HepG2 (cell line): ENCODE measurements around the gene CDC37. TPM values are rescaled to one million over a fixed set of nuclear protein-coding genes. Genes with fewer than 3 reads are reported as not detected.

Experiments
- ATAC-seq: fragments of 200-7000 bp; cut with Tn5 transposase; 3 replicates; pipeline ENCODE4 v1.9.1; 2020; ENCODE audit warnings: mild to moderate bottlenecking, moderate library complexity
- BruUV-seq: library from RNA; stranded (reverse); fragments of 400-500 nt; replicated peaks from 2 replicates; lab custom pipeline; 2021; lab: Mats Ljungman, UMichigan
- CTCF ChIA-PET: fragments of 300-600 bp; formaldehyde crosslinking; extraction: SDS; loops from one replicate; lab custom pipeline; 2021; ENCODE audit warnings: low total read pairs, inconsistent platforms, low intra/inter-chr PET ratio; lab: Yijun Ruan, JAX
- POLR2A ChIA-PET: fragments of 350-600 bp; sonication (Branson Sonifier 250); formaldehyde crosslinking; loops from one replicate; lab custom pipeline; 2020; ENCODE audit warnings: antibody characterized with exemption, inconsistent platforms; lab: Yijun Ruan, JAX
- DNase-seq: peaks from one replicate; pipeline ENCODE4 v3.0.0-alpha.2; 2015; ENCODE audit warnings: low spot score
- FAIRE-seq: peaks from 3 replicates; lab custom pipeline; 2011; peaks lifted over from hg19 to GRCh38; lab: Jason Lieb, UNC
- H2AFZ ChIP-seq: one replicate; pipeline ENCODE4 v1.6.1; 2011; ENCODE audit warnings: low read length, inconsistent platforms
- H3K27ac ChIP-seq: fragments of 300-600 bp; 3 replicates; pipeline ENCODE4 v1.8.0; 2011; ENCODE audit warnings: mixed run types, mild to moderate bottlenecking, mixed read lengths, low read length, inconsistent platforms; ENCODE audit not compliant: insufficient read depth; ENCODE audit errors: extremely low read length
- H3K27me3 ChIP-seq, 2 experiments: fragments of 200-600 bp in 1 of 2; 2 replicates in 1 of 2; 3 replicates in 1 of 2; pipeline versions ENCODE4 v1.6.0 to v1.8.0; 2011; ENCODE audit warnings: low read length in 2 of 2, mild to moderate bottlenecking in 2 of 2, moderate library complexity in 2 of 2, inconsistent platforms in 1 of 2; ENCODE audit not compliant: insufficient read depth in 2 of 2, control insufficient read depth in 1 of 2
- H3K36me3 ChIP-seq, 2 experiments: fragments of 200-600 bp in 1 of 2; replicated peaks in 1 of 2; 2 replicates in 1 of 2; 3 replicates in 1 of 2; pipeline versions ENCODE4 v1.5.1 to v1.8.0; 2011; ENCODE audit warnings: low read length in 2 of 2, inconsistent platforms in 1 of 2; ENCODE audit not compliant: insufficient read depth in 2 of 2, control insufficient read depth in 1 of 2
- H3K4me1 ChIP-seq: 2 replicates; pipeline ENCODE4 v1.5.1; 2012; ENCODE audit warnings: low read length, inconsistent platforms; ENCODE audit not compliant: insufficient read depth
- H3K4me2 ChIP-seq: 2 replicates; pipeline ENCODE4 v1.6.0; 2011; ENCODE audit warnings: low read depth, low read length, inconsistent platforms
- H3K4me3 ChIP-seq, 3 experiments: fragments of 200-600 bp in 1 of 3; sonication (generic), shearing (Covaris generic) in 1 of 3; replicated peaks in 1 of 3; 2 replicates each; pipeline ENCODE4 v1.5.1; 2011 to 2016; ENCODE audit warnings: low read length in 3 of 3, inconsistent platforms in 2 of 3, low read depth in 2 of 3, mild to moderate bottlenecking in 2 of 3, control low read depth in 1 of 3, mixed read lengths in 1 of 3; ENCODE audit not compliant: insufficient read depth in 1 of 3
- H3K79me2 ChIP-seq: one replicate; pipeline ENCODE4 v1.6.1; 2011; ENCODE audit warnings: low read length, inconsistent platforms; ENCODE audit not compliant: insufficient read depth
- H3K9ac ChIP-seq: 2 replicates; pipeline ENCODE4 v1.6.0; 2011; ENCODE audit warnings: mild to moderate bottlenecking, low read depth, low read length, inconsistent platforms; ENCODE audit not compliant: insufficient read depth
- H3K9me3 ChIP-seq: 2 replicates; pipeline ENCODE4 v1.5.1; 2012; ENCODE audit warnings: mild to moderate bottlenecking, low read length
- H4K20me1 ChIP-seq: 2 replicates; pipeline ENCODE4 v1.6.0; 2011; ENCODE audit warnings: inconsistent platforms, mild to moderate bottlenecking, low read length, moderate library complexity; ENCODE audit not compliant: insufficient read depth
- GLI4 ChIP-seq: sonication (generic); formaldehyde crosslinking; IDR thresholded peaks from 2 replicates; pipeline ENCODE4 v1.5.1; 2020; ENCODE audit warnings: missing genetic modification reagents, mild to moderate bottlenecking, moderate library complexity, borderline replicate concordance
- KLF16 ChIP-seq, 2 experiments: sonication (generic) in 1 of 2; formaldehyde crosslinking in 1 of 2; IDR thresholded peaks; 2 replicates each; pipeline versions ENCODE4 v1.6.1 to v1.8.0; 2016 to 2023; ENCODE audit warnings: missing genetic modification reagents in 2 of 2, missing compliant biosample characterization in 1 of 2
- NR3C1 ChIP-seq: sonication (generic); formaldehyde crosslinking; IDR thresholded peaks from 2 replicates; pipeline ENCODE4 v1.4.0; 2020; ENCODE audit warnings: missing genetic modification reagents
- SRF ChIP-seq: IDR thresholded peaks from 2 replicates; pipeline ENCODE4 v1.6.1; 2011; ENCODE audit warnings: mild to moderate bottlenecking, low read depth, low read length, moderate library complexity
- WIZ ChIP-seq: sonication (generic); formaldehyde crosslinking; IDR thresholded peaks from 2 replicates; pipeline ENCODE4 v1.5.1; 2020; ENCODE audit warnings: mild to moderate bottlenecking, missing genetic modification reagents
- YY1 ChIP-seq: IDR thresholded peaks from 2 replicates; pipeline ENCODE4 v1.6.1; 2011; ENCODE audit warnings: low read length, low read depth, moderate library complexity, mild to moderate bottlenecking; ENCODE audit not compliant: insufficient read depth, insufficient replicate concordance
- ZNF225 ChIP-seq: sonication (generic); formaldehyde crosslinking; IDR thresholded peaks from 2 replicates; pipeline ENCODE4 v1.4.0; 2020; ENCODE audit warnings: mild to moderate bottlenecking, missing genetic modification reagents
- ZNF264 ChIP-seq: sonication (generic); formaldehyde crosslinking; IDR thresholded peaks from 2 replicates; pipeline ENCODE4 v1.4.0; 2020; ENCODE audit warnings: missing genetic modification reagents
- ZNF282 ChIP-seq: fragments of 450-650 bp; IDR thresholded peaks from 2 replicates; pipeline ENCODE4 v1.6.1; 2018; ENCODE audit not compliant: partially characterized antibody
- ZNF3 ChIP-seq: IDR thresholded peaks from 2 replicates; pipeline ENCODE4 v1.7.0; 2017; ENCODE audit warnings: inconsistent platforms
- ZNF615 ChIP-seq: sonication (generic); formaldehyde crosslinking; IDR thresholded peaks from 2 replicates; pipeline ENCODE4 v1.5.0; 2020; ENCODE audit warnings: mild to moderate bottlenecking, missing genetic modification reagents, borderline replicate concordance
- ZNF761 ChIP-seq: sonication (generic); formaldehyde crosslinking; conservative IDR thresholded peaks from 2 replicates; pipeline ENCODE4 v1.4.0; 2020; ENCODE audit warnings: mild to moderate bottlenecking, missing genetic modification reagents
- WGBS: methylation state at CpG from one replicate; pipeline ENCODE4 v1.1.6; 2017; ENCODE audit warnings: low lambda C conversion rate; 5-methylcytosine and 5-hydroxymethylcytosine counted together
- in situ Hi-C: cut with HindIII; loops from 2 replicates; pipeline ENCODE4 v1.10.0; 2017; ENCODE audit warnings: low pct_unique_long_range_greater_than_20kb; ENCODE audit not compliant: extremely low pct_ligation_motif_present
- intact Hi-C: fragments of 100-400 bp; cut with micrococcal nuclease; formaldehyde crosslinking; loops from one replicate; pipeline ENCODE4 v1.10.0; 2022; ENCODE audit not compliant: unreplicated experiment
- polyA plus RNA-seq, 8 experiments: library from polyadenylated mRNA; depleted of rRNA in 3 of 8; stranded (reverse) in 7 of 8; unstranded in 1 of 8; fragments of >200 nt; fragmentation: Illumina TruSeq in 4 of 8; extraction: Trizol in 4 of 8; gene quantifications; 2 replicates each; pipeline versions ENCODE4 v1.2.1 to v1.2.3, GENCODE V29; 2011 to 2016; ENCODE audit warnings: low read depth in 4 of 8, missing spikeins in 1 of 8, mixed read lengths in 1 of 8; ENCODE audit not compliant: insufficient read depth in 1 of 8
- total RNA-seq, 5 experiments: library from RNA; depleted of rRNA; stranded (reverse); fragments of >200 nt; fragmentation: Illumina TruSeq; extraction: Trizol; gene quantifications; 2 replicates each; pipeline ENCODE4 v1.2.3, GENCODE V29; 2016; ENCODE audit warnings: low read depth in 1 of 5
- TF ChIP-seq, protein P1 (sequence below): sonication (generic); formaldehyde crosslinking; IDR thresholded peaks from 2 replicates; pipeline ENCODE4 v1.8.0; 2022; ENCODE audit warnings: mild to moderate bottlenecking, missing genetic modification reagents, borderline replicate concordance
- TF ChIP-seq, protein P2 (sequence below): sonication (generic); formaldehyde crosslinking; IDR thresholded peaks from 2 replicates; pipeline ENCODE4 v1.4.0; 2020; ENCODE audit warnings: missing genetic modification reagents
- TF ChIP-seq, protein P3 (sequence below): sonication (generic); formaldehyde crosslinking; IDR thresholded peaks from 2 replicates; pipeline ENCODE4 v1.8.1; 2023; ENCODE audit warnings: mild to moderate bottlenecking, missing genetic modification reagents, borderline replicate concordance
- TF ChIP-seq, protein P4 (sequence below): sonication (generic); formaldehyde crosslinking; IDR thresholded peaks from 2 replicates; pipeline ENCODE4 v1.4.0; 2020; ENCODE audit warnings: missing genetic modification reagents
- TF ChIP-seq, protein P5 (sequence below): sonication (generic); formaldehyde crosslinking; IDR thresholded peaks from 2 replicates; pipeline ENCODE4 v1.4.0; 2020; ENCODE audit warnings: mild to moderate bottlenecking, missing genetic modification reagents

Gene CDC37
- total and polyA plus RNA-seq, 2 of the 13 experiments (the other 11 are each of a cell fraction or from before 2014, with no cell fraction given), result 158 to 177 TPM

DNA sequence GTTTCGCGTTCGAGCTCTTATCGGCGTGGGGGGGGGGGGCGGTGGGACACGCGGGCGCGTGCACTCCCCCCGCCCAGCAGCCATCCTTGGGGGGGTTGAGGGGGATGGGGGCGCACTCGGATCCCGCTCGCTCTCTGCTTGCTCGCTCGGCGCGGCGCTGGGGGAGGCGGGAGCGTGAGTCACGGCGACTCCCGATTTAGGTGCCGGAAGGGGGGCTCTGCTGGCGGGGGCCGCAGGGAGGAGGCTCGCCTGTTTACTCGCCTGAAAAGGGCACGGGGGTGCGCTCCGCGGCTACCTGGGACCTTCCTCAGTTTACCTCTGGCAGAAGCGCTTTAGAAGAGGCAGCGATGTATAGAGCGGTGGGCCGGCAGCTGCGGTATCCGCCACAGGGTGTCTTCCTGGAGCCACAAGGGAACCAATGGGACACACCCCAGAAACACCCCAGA is 15.9 kb upstream of the CDC37 start:
- H3K4me3 ChIP-seq, result peak overlapping the region in 1 of 3 experiments; percentile 26; a peak in 1 of 6 replicates
- no peak for TF ChIP-seq SRF
- TF ChIP-seq KLF16 (CRISPR knock-in tag; IDR thresholded peaks at IDR 0.05), result no peak
- TF ChIP-seq, protein P1, sequence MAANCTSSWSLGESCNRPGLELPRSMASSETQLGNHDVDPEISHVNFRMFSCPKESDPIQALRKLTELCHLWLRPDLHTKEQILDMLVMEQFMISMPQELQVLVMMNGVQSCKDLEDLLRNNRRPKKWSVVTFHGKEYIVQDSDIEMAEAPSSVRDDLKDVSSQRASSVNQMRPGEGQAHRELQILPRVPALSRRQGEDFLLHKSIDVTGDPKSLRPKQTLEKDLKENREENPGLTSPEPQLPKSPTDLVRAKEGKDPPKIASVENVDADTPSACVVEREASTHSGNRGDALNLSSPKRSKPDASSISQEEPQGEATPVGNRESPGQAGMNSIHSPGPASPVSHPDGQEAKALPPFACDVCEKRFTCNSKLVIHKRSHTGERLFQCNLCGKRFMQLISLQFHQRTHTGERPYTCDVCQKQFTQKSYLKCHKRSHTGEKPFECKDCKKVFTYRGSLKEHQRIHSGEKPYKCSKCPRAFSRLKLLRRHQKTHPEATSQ (CRISPR knock-in tag), result no peak
- no peak for TF ChIP-seq ZNF225 (CRISPR knock-in tag)
- no peak for TF ChIP-seq ZNF761
- no peak for TF ChIP-seq YY1
- no peak for TF ChIP-seq ZNF264 (CRISPR knock-in tag)
- no peak for TF ChIP-seq ZNF3 (CRISPR knock-in tag)
- no peak for TF ChIP-seq NR3C1
- no peak for TF ChIP-seq ZNF282
- TF ChIP-seq, protein P2, sequence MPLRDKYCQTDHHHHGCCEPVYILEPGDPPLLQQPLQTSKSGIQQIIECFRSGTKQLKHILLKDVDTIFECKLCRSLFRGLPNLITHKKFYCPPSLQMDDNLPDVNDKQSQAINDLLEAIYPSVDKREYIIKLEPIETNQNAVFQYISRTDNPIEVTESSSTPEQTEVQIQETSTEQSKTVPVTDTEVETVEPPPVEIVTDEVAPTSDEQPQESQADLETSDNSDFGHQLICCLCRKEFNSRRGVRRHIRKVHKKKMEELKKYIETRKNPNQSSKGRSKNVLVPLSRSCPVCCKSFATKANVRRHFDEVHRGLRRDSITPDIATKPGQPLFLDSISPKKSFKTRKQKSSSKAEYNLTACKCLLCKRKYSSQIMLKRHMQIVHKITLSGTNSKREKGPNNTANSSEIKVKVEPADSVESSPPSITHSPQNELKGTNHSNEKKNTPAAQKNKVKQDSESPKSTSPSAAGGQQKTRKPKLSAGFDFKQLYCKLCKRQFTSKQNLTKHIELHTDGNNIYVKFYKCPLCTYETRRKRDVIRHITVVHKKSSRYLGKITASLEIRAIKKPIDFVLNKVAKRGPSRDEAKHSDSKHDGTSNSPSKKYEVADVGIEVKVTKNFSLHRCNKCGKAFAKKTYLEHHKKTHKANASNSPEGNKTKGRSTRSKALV, result no peak
- no peak for TF ChIP-seq ZNF615 (CRISPR knock-in tag)
- TF ChIP-seq GLI4, result no peak
- no peak for TF ChIP-seq WIZ
- TF ChIP-seq, protein P3, sequence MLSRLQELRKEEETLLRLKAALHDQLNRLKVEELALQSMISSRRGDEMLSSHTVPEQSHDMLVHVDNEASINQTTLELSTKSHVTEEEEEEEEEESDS (CRISPR knock-in tag), result no peak
- TF ChIP-seq, protein P4, sequence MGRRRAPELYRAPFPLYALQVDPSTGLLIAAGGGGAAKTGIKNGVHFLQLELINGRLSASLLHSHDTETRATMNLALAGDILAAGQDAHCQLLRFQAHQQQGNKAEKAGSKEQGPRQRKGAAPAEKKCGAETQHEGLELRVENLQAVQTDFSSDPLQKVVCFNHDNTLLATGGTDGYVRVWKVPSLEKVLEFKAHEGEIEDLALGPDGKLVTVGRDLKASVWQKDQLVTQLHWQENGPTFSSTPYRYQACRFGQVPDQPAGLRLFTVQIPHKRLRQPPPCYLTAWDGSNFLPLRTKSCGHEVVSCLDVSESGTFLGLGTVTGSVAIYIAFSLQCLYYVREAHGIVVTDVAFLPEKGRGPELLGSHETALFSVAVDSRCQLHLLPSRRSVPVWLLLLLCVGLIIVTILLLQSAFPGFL (CRISPR knock-in tag), result no peak
- TF ChIP-seq, protein P5, sequence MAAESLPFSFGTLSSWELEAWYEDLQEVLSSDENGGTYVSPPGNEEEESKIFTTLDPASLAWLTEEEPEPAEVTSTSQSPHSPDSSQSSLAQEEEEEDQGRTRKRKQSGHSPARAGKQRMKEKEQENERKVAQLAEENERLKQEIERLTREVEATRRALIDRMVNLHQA (CRISPR knock-in tag), result no peak
- H2AFZ ChIP-seq, result no peak overlapping the region
- DNase-seq, result no peak
- peaks cover 4% of the 10 kb centered on the region; the same call in 1 of the 2 replicates for H3K9me3 ChIP-seq
- H3K4me1 ChIP-seq, result peaks cover 45% of the 10 kb centered on the region
- no peak for FAIRE-seq
- no peaks in the 10 kb centered on the region for H3K79me2 ChIP-seq
- no peak for ATAC-seq
- BruUV-seq, result no TSS peak
- 7% methylated on average over 8 of the region's 40 CpGs for WGBS
- ChIA-PET CTCF (no interaction called here), POLR2A (no interaction called here)
- no peaks in the 10 kb centered on the region for H3K36me3 ChIP-seq
- peaks cover 18 to 56% of the 10 kb centered on the region in 2 experiments for H3K27me3 ChIP-seq
- no peaks in the 10 kb centered on the region; the same call in 1 of the 2 replicates for H4K20me1 ChIP-seq
- in situ Hi-C loops, result no loop called here
- H3K4me2 ChIP-seq, result no peak overlapping the region
- H3K9ac ChIP-seq, result no peak overlapping the region
- no peak overlapping the region for H3K27ac ChIP-seq
- intact Hi-C loops, result no loop called here
